DOHH2 (cell line): ENCODE measurements around the gene FTO.
A peak's percentile ranks its signal among the peaks of the same experiment; 100 is the strongest.

ENCODE experiments used
- H3F3A ChIP-seq: fragments of 200-600 bp; sonication (generic), shearing (Covaris generic); 2 replicates; pipeline ENCODE4 v1.6.0; 2016; ENCODE audit warnings: antibody characterized with exemption, mild to moderate bottlenecking; ENCODE audit not compliant: control insufficient read depth, insufficient read depth
- H3K27ac ChIP-seq: fragments of 200-600 bp; sonication (generic); 2 replicates; pipeline ENCODE4 v1.5.1; 2014; ENCODE audit warnings: low read depth, mild to moderate bottlenecking, low read length, moderate library complexity
- H3K27me3 ChIP-seq: fragments of 200-600 bp; sonication (generic); 2 replicates; pipeline ENCODE4 v1.6.1; 2014; ENCODE audit warnings: mild to moderate bottlenecking, low read length, mixed read lengths; ENCODE audit not compliant: control insufficient read depth
- H3K36me3 ChIP-seq: fragments of 200-600 bp; sonication (generic); 2 replicates; pipeline ENCODE4 v1.6.1; 2014; ENCODE audit warnings: mild to moderate bottlenecking, low read length, moderate library complexity, mixed read lengths; ENCODE audit not compliant: control insufficient read depth
- H3K4me1 ChIP-seq: fragments of 200-600 bp; sonication (generic); 2 replicates; pipeline ENCODE4 v1.6.1; 2014; ENCODE audit warnings: mild to moderate bottlenecking, low read length, mixed read lengths; ENCODE audit not compliant: control insufficient read depth
- H3K4me2 ChIP-seq: fragments of 200-600 bp; sonication (generic); 2 replicates; pipeline ENCODE4 v1.6.0; 2014; ENCODE audit warnings: mild to moderate bottlenecking, low read length, moderate library complexity
- H3K4me3 ChIP-seq: fragments of 200-600 bp; sonication (generic); 2 replicates; pipeline ENCODE4 v1.5.1; 2014; ENCODE audit warnings: mild to moderate bottlenecking, low read length, mixed read lengths
- H3K79me2 ChIP-seq: fragments of 200-600 bp; sonication (generic); 2 replicates; pipeline ENCODE4 v1.6.1; 2014; ENCODE audit warnings: mild to moderate bottlenecking, low read length, mixed read lengths; ENCODE audit not compliant: control insufficient read depth
- H3K9me2 ChIP-seq: fragments of 200-600 bp; sonication (generic); replicated peaks from 2 replicates; pipeline ENCODE4 v1.6.1; 2014; ENCODE audit warnings: mild to moderate bottlenecking, low read length, mixed read lengths; ENCODE audit not compliant: control insufficient read depth
- H3K9me3 ChIP-seq: fragments of 200-600 bp; sonication (generic); 2 replicates; pipeline ENCODE4 v1.6.1; 2014; ENCODE audit warnings: antibody characterized with exemption, low read length, mixed read lengths; ENCODE audit not compliant: control insufficient read depth, insufficient read depth
- H4K20me1 ChIP-seq: fragments of 200-600 bp; sonication (generic); 2 replicates; pipeline ENCODE4 v1.6.0; 2014; ENCODE audit warnings: low read depth, mild to moderate bottlenecking, antibody characterized with exemption, low read length, moderate library complexity; ENCODE audit not compliant: control insufficient read depth, insufficient read depth
- CTCF ChIP-seq: fragments of 200-600 bp; sonication (generic); IDR thresholded peaks from one replicate; pipeline ENCODE4 v1.5.1; 2014; ENCODE audit warnings: antibody characterized with exemption, mild to moderate bottlenecking, low read depth, low read length; ENCODE audit not compliant: poor library complexity, severe bottlenecking
- EZH2phosphoT487 ChIP-seq: fragments of 200-600 bp; sonication (generic); IDR thresholded peaks from 2 replicates; pipeline ENCODE4 v1.6.1; 2017; ENCODE audit warnings: borderline replicate concordance, mild to moderate bottlenecking, antibody characterized with exemption, low read length, moderate library complexity, mixed read lengths

The FTO gene

GRCh38 chr16:53937161-53937880, 233.4 kb downstream of the FTO start:
- H3K4me2 ChIP-seq: no peak overlapping the region
- no peaks in the 10 kb centered on the region for H3K27me3 ChIP-seq
- no peaks in the 10 kb centered on the region for H3K4me1 ChIP-seq
- no peaks in the 10 kb centered on the region for H3F3A ChIP-seq
- H3K9me3 ChIP-seq: no peaks in the 10 kb centered on the region
- peaks cover 6% of the 10 kb centered on the region; the same call in 1 of the 2 replicates for H3K36me3 ChIP-seq
- no peaks in the 10 kb centered on the region for H4K20me1 ChIP-seq
- H3K79me2 ChIP-seq: no peaks in the 10 kb centered on the region
- H3K4me3 ChIP-seq: no peak overlapping the region
- no peak for TF ChIP-seq CTCF
- no peak overlapping the region for H3K27ac ChIP-seq
- H3K9me2 ChIP-seq: no peaks in the 10 kb centered on the region

- Histone ChIP-seq H4K20me1 (no peaks in the 10 kb centered on the region), H3K9me2 (no peaks in the 10 kb centered on the region), H3K27ac (no peak overlapping the region), H3F3A (no peaks in the 10 kb centered on the region), H3K79me2 (no peaks in the 10 kb centered on the region), H3K4me1 (peaks cover 7% of the 10 kb centered on the region), H3K36me3 (no peaks in the 10 kb centered on the region), H3K27me3 (no peaks in the 10 kb centered on the region), H3K4me3 (no peak overlapping the region), H3K4me2 (no peak overlapping the region), H3K9me3 (no peaks in the 10 kb centered on the region)
- TF ChIP-seq CTCF: no peak
- no peak for TF ChIP-seq EZH2phosphoT487
Observed at GRCh38 chr16:53944025-53944424, 240.1 kb downstream of the FTO start.

- Histone ChIP-seq H4K20me1 (no peaks in the 10 kb centered on the region), H3K27ac (no peak overlapping the region), H3K27me3 (no peaks in the 10 kb centered on the region), H3K36me3 (no peaks in the 10 kb centered on the region), H3K4me1 (peaks cover 19% of the 10 kb centered on the region), H3K79me2 (no peaks in the 10 kb centered on the region), H3K9me2 (no peaks in the 10 kb centered on the region), H3K9me3 (no peaks in the 10 kb centered on the region), H3F3A (no peaks in the 10 kb centered on the region), H3K4me2 (no peak overlapping the region), H3K4me3 (no peak overlapping the region)
- TF ChIP-seq CTCF (peak; percentile 74), EZH2phosphoT487 (no peak)
Observed at GRCh38 chr16:53945996-53946395, 242.0 kb downstream of the FTO start.
